HepG2 (cell line): ENCODE results near the gene MMP24OS. TPM values are rescaled to one million over a fixed set of nuclear protein-coding genes. Genes with fewer than 3 reads are reported as not detected.

Source experiments
- ARNT ChIP-seq: fragments of 450-650 bp; IDR thresholded peaks from 2 replicates; pipeline ENCODE4 v1.6.1; 2017
- BHLHE40 ChIP-seq: IDR thresholded peaks from 2 replicates; pipeline ENCODE4 v1.6.1; 2011; ENCODE audit warnings: low read length, improper control_type of control experiment
- ESRRA ChIP-seq: sonication (generic); formaldehyde crosslinking; IDR thresholded peaks from 2 replicates; pipeline ENCODE4 v1.5.1; 2020; ENCODE audit warnings: mild to moderate bottlenecking, low read depth, missing genetic modification reagents
- KLF6 ChIP-seq: IDR thresholded peaks from 2 replicates; pipeline ENCODE4 v1.8.0; 2016; ENCODE audit warnings: missing biosample characterization, missing genetic modification reagents
- SIN3B ChIP-seq: fragments of 150-350 bp; IDR thresholded peaks from 2 replicates; pipeline ENCODE4 v1.6.1; 2014; ENCODE audit warnings: low read length
- SRY ChIP-seq: sonication (generic); formaldehyde crosslinking; IDR thresholded peaks from 2 replicates; pipeline ENCODE4 v1.8.0; 2022; ENCODE audit warnings: mild to moderate bottlenecking, missing genetic modification reagents
- STAG1 ChIP-seq: sonication (generic); formaldehyde crosslinking; IDR thresholded peaks from 2 replicates; pipeline ENCODE4 v1.4.0; 2020; ENCODE audit warnings: missing genetic modification reagents
- ZBTB21 ChIP-seq: sonication (generic); formaldehyde crosslinking; IDR thresholded peaks from 2 replicates; pipeline ENCODE4 v1.4.0; 2020; ENCODE audit warnings: missing genetic modification reagents
- ZFP90 ChIP-seq: sonication (generic); formaldehyde crosslinking; IDR thresholded peaks from 2 replicates; pipeline ENCODE4 v1.8.0; 2022; ENCODE audit warnings: missing genetic modification reagents, mild to moderate bottlenecking, inconsistent platforms, borderline replicate concordance
- ZNF136 ChIP-seq: sonication (generic); formaldehyde crosslinking; IDR thresholded peaks from 2 replicates; pipeline ENCODE4 v1.8.1; 2022; ENCODE audit warnings: low read depth, mild to moderate bottlenecking, moderate library complexity, missing genetic modification reagents
- ZNF143 ChIP-seq: sonication (generic); formaldehyde crosslinking; IDR thresholded peaks from 2 replicates; pipeline ENCODE4 v1.4.0; 2020; ENCODE audit warnings: missing genetic modification reagents
- ZNF20 ChIP-seq: sonication (generic); formaldehyde crosslinking; IDR thresholded peaks from 2 replicates; pipeline ENCODE4 v1.4.0; 2020; ENCODE audit warnings: mild to moderate bottlenecking, moderate library complexity, missing genetic modification reagents
- ZNF749 ChIP-seq: sonication (generic); formaldehyde crosslinking; IDR thresholded peaks from 2 replicates; pipeline ENCODE4 v1.8.0; 2022; ENCODE audit warnings: mild to moderate bottlenecking, missing genetic modification reagents, moderate library complexity, borderline replicate concordance
- ZSCAN25 ChIP-seq: sonication (generic); formaldehyde crosslinking; IDR thresholded peaks from 2 replicates; pipeline ENCODE4 v1.8.0; 2022; ENCODE audit warnings: mild to moderate bottlenecking, missing genetic modification reagents
- polyA plus RNA-seq, 8 experiments: library from polyadenylated mRNA; depleted of rRNA in 3 of 8; stranded (reverse) in 7 of 8; unstranded in 1 of 8; fragments of >200 nt; fragmentation: Illumina TruSeq in 4 of 8; extraction: Trizol in 4 of 8; gene quantifications; 2 replicates each; pipeline versions ENCODE4 v1.2.1 to v1.2.3, GENCODE V29; 2011 to 2016; ENCODE audit warnings: low read depth in 4 of 8, missing spikeins in 1 of 8, mixed read lengths in 1 of 8; ENCODE audit not compliant: insufficient read depth in 1 of 8
- total RNA-seq, 5 experiments: library from RNA; depleted of rRNA; stranded (reverse); fragments of >200 nt; fragmentation: Illumina TruSeq; extraction: Trizol; gene quantifications; 2 replicates each; pipeline ENCODE4 v1.2.3, GENCODE V29; 2016; ENCODE audit warnings: low read depth in 1 of 5
- TF ChIP-seq, protein P1 (sequence below): sonication (generic); formaldehyde crosslinking; conservative IDR thresholded peaks from 2 replicates; pipeline ENCODE4 v1.4.0; 2020; ENCODE audit warnings: mild to moderate bottlenecking, missing genetic modification reagents, moderate library complexity
- TF ChIP-seq, protein P2 (sequence below): sonication (generic); formaldehyde crosslinking; IDR thresholded peaks from 2 replicates; pipeline ENCODE4 v1.5.1; 2020; ENCODE audit warnings: mild to moderate bottlenecking, missing genetic modification reagents, borderline replicate concordance
- TF ChIP-seq, protein P3 (sequence below): IDR thresholded peaks from 2 replicates; pipeline ENCODE4 v1.6.1; 2018; ENCODE audit warnings: missing genetic modification reagents
- TF ChIP-seq, protein P4 (sequence below): IDR thresholded peaks from 2 replicates; pipeline ENCODE4 v1.6.1; 2016; ENCODE audit warnings: missing biosample characterization, missing genetic modification reagents, low read depth

The MMP24OS gene
- total and polyA plus RNA-seq, 2 of the 13 experiments (the other 11 are each of a cell fraction or from before 2014, with no cell fraction given), result 6.0 to 8.5 TPM

DNA sequence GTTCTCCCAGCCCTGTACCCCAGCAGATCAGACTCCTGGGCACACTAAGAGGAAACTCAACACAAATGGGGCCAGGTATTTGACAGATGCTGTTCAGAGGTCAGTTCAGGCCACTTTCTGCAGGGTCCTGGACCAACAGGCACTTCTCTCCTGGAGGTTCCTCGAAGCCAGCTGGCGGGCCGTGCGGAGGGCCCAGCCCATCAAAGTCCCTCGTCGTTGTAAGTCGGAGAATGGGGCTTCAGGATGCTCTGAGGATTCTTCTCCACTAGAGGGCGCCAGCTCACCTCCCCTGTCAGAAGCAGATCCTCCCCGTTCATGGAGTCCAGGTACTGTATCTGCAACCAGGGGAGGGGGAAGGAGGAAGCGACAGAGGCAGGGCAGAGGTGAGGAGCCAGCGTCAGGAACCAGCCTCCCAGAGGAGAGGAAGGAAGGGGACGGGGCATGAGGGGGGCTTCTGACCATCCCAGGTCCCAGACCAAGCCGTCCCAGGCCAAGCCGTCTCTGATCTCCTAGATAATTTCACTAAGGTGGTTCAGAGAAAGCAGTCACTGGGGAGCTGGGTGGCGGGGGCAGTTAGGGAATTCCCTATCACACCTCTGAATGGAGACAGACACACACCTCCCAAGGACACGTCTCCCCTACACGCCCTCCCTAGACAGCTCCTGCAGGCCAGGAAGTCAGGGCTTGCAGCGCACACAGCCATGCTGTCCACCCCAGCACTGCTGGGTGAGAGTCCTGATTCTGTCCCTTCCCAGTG is 26.0 kb upstream of the MMP24OS start (continued):
- TF ChIP-seq, protein P1, sequence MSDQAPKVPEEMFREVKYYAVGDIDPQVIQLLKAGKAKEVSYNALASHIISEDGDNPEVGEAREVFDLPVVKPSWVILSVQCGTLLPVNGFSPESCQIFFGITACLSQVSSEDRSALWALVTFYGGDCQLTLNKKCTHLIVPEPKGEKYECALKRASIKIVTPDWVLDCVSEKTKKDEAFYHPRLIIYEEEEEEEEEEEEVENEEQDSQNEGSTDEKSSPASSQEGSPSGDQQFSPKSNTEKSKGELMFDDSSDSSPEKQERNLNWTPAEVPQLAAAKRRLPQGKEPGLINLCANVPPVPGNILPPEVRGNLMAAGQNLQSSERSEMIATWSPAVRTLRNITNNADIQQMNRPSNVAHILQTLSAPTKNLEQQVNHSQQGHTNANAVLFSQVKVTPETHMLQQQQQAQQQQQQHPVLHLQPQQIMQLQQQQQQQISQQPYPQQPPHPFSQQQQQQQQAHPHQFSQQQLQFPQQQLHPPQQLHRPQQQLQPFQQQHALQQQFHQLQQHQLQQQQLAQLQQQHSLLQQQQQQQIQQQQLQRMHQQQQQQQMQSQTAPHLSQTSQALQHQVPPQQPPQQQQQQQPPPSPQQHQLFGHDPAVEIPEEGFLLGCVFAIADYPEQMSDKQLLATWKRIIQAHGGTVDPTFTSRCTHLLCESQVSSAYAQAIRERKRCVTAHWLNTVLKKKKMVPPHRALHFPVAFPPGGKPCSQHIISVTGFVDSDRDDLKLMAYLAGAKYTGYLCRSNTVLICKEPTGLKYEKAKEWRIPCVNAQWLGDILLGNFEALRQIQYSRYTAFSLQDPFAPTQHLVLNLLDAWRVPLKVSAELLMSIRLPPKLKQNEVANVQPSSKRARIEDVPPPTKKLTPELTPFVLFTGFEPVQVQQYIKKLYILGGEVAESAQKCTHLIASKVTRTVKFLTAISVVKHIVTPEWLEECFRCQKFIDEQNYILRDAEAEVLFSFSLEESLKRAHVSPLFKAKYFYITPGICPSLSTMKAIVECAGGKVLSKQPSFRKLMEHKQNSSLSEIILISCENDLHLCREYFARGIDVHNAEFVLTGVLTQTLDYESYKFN (CRISPR knock-in tag), result no peak
- TF ChIP-seq STAG1 (CRISPR knock-in tag) (peak; percentile 96), BHLHE40 (peak; percentile 52; the same call in 1 of the 2 replicates), ARNT (no peak), ZNF749 (CRISPR knock-in tag) (no peak), ZFP90 (CRISPR knock-in tag) (0 out of 2 replicates have a peak, but pooled peaks have one; percentile 27), SRY (0 out of 2 replicates have a peak, but pooled peaks have one; percentile 60), ZNF20 (CRISPR knock-in tag) (no peak), ZBTB21 (CRISPR knock-in tag) (no peak), SIN3B (0 out of 2 replicates have a peak, but pooled peaks have one; percentile 50), ESRRA (CRISPR knock-in tag) (no peak), KLF6 (no peak), ZNF143 (CRISPR knock-in tag) (no peak), ZNF136 (CRISPR knock-in tag) (no peak), ZSCAN25 (CRISPR knock-in tag) (0 out of 2 replicates have a peak, but pooled peaks have one; percentile 64)
- TF ChIP-seq, protein P2, sequence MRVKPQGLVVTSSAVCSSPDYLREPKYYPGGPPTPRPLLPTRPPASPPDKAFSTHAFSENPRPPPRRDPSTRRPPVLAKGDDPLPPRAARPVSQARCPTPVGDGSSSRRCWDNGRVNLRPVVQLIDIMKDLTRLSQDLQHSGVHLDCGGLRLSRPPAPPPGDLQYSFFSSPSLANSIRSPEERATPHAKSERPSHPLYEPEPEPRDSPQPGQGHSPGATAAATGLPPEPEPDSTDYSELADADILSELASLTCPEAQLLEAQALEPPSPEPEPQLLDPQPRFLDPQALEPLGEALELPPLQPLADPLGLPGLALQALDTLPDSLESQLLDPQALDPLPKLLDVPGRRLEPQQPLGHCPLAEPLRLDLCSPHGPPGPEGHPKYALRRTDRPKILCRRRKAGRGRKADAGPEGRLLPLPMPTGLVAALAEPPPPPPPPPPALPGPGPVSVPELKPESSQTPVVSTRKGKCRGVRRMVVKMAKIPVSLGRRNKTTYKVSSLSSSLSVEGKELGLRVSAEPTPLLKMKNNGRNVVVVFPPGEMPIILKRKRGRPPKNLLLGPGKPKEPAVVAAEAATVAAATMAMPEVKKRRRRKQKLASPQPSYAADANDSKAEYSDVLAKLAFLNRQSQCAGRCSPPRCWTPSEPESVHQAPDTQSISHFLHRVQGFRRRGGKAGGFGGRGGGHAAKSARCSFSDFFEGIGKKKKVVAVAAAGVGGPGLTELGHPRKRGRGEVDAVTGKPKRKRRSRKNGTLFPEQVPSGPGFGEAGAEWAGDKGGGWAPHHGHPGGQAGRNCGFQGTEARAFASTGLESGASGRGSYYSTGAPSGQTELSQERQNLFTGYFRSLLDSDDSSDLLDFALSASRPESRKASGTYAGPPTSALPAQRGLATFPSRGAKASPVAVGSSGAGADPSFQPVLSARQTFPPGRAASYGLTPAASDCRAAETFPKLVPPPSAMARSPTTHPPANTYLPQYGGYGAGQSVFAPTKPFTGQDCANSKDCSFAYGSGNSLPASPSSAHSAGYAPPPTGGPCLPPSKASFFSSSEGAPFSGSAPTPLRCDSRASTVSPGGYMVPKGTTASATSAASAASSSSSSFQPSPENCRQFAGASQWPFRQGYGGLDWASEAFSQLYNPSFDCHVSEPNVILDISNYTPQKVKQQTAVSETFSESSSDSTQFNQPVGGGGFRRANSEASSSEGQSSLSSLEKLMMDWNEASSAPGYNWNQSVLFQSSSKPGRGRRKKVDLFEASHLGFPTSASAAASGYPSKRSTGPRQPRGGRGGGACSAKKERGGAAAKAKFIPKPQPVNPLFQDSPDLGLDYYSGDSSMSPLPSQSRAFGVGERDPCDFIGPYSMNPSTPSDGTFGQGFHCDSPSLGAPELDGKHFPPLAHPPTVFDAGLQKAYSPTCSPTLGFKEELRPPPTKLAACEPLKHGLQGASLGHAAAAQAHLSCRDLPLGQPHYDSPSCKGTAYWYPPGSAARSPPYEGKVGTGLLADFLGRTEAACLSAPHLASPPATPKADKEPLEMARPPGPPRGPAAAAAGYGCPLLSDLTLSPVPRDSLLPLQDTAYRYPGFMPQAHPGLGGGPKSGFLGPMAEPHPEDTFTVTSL (CRISPR knock-in tag), result no peak
- TF ChIP-seq, protein P3, sequence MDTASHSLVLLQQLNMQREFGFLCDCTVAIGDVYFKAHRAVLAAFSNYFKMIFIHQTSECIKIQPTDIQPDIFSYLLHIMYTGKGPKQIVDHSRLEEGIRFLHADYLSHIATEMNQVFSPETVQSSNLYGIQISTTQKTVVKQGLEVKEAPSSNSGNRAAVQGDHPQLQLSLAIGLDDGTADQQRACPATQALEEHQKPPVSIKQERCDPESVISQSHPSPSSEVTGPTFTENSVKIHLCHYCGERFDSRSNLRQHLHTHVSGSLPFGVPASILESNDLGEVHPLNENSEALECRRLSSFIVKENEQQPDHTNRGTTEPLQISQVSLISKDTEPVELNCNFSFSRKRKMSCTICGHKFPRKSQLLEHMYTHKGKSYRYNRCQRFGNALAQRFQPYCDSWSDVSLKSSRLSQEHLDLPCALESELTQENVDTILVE (CRISPR knock-in tag), result no peak
- TF ChIP-seq, protein P4, sequence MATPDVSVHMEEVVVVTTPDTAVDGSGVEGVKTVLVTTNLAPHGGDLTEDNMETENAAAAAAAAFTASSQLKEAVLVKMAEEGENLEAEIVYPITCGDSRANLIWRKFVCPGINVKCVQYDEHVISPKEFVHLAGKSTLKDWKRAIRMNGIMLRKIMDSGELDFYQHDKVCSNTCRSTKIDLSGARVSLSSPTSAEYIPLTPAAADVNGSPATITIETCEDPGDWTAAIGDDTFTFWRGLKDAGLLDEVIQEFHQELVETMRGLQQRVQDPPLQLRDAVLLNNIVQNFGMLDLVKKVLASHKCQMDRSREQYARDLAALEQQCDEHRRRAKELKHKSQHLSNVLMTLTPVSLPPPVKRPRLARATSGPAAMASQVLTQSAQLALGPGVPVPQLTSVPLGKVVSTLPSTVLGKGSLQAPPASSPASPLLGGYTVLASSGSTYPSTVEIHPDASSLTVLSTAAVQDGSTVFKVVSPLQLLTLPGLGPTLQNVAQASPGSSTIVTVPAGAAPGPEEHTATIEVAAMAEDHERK (CRISPR knock-in tag), result no peak
